ENCODE measurements around the gene GLI1. TPM values are rescaled to one million over a fixed set of nuclear protein-coding genes. Genes with fewer than 3 reads are reported as not detected.

GLI1 gene
- total RNA-seq, 2 donors from 2014 or later, result 1.7 to 13.0 TPM

GRCh38 chr12:57487055-57487596 lies 27.5 kb downstream of the GLI1 start:
- H3K4me3 ChIP-seq, result peak overlapping the region; percentile 72
- no peak for TF ChIP-seq CTCF (IDR thresholded peaks at IDR 0.05)
- no peaks in the 10 kb centered on the region for H3K9me3 ChIP-seq
- H3K4me1 ChIP-seq (ENCODE audit: control insufficient read depth in 1 of 2, low read depth in 2 of 2), result peaks cover 6 to 12% of the 10 kb centered on the region in 2 donors
- H3K27ac ChIP-seq, result peak overlapping the region in 1 of 2 donors; percentile 30
- peaks cover 20% of the 10 kb centered on the region for H3K36me3 ChIP-seq
- ATAC-seq (ENCODE audit: insufficient number of reproducible peaks, low FRiP score, low read depth) (no peak), DNase-seq (ENCODE audit: low spot score) (no peak)
- no peaks in the 10 kb centered on the region for H3K27me3 ChIP-seq (replicated peaks; ENCODE audit: insufficient read depth)

GRCh38 chr12:57487597-57488401 lies 28.2 kb downstream of the GLI1 start, which contains the start of gene MARS1:
Gene MARS1, plus strand, starts transcription at chr12:57488068. Its CDS starts 23 bp downstream, at chr12:57488091.
- Histone ChIP-seq H3K9me3 (no peaks in the 10 kb centered on the region), H3K4me3 (peak within 1 kb of the TSS; percentile 72), H3K27me3 (replicated peaks; ENCODE audit: insufficient read depth) (no peaks in the 10 kb centered on the region), H3K4me1 (ENCODE audit: control insufficient read depth in 1 of 2, low read depth in 2 of 2) (peaks cover 6 to 12% of the 10 kb centered on the region in 2 donors), H3K27ac (peak within 1 kb of the TSS; percentile 44 to 63), H3K36me3 (peaks cover 25% of the 10 kb centered on the region)
- TF ChIP-seq CTCF (IDR thresholded peaks at IDR 0.05), result no peak
- peak; percentile 75 for ATAC-seq (ENCODE audit: insufficient number of reproducible peaks, low FRiP score, low read depth)
- DNase-seq (ENCODE audit: low spot score), result peak; percentile 80

- H3K9me3 ChIP-seq, result no peaks in the 10 kb centered on the region
- H3K4me1 ChIP-seq (ENCODE audit: control insufficient read depth in 1 of 2, low read depth in 2 of 2), result peaks cover 6 to 12% of the 10 kb centered on the region in 2 donors
- TF ChIP-seq CTCF (IDR thresholded peaks at IDR 0.05), result no peak
- DNase-seq (ENCODE audit: low spot score) (no peak), ATAC-seq (ENCODE audit: insufficient number of reproducible peaks, low FRiP score, low read depth) (no peak)
- peak overlapping the region; percentile 44 to 63 for H3K27ac ChIP-seq
- peaks cover 27% of the 10 kb centered on the region for H3K36me3 ChIP-seq
- peak overlapping the region; percentile 72 for H3K4me3 ChIP-seq
- H3K27me3 ChIP-seq (replicated peaks; ENCODE audit: insufficient read depth), result no peaks in the 10 kb centered on the region
Measured at GRCh38 chr12:57488402-57489156, 29.0 kb downstream of the GLI1 start.

GRCh38 chr12:57489157-57489641 lies 29.6 kb downstream of the GLI1 start:
- peaks cover 31% of the 10 kb centered on the region for H3K36me3 ChIP-seq
- no peak for ATAC-seq (ENCODE audit: insufficient number of reproducible peaks, low FRiP score, low read depth)
- no peak for DNase-seq (ENCODE audit: low spot score)
- H3K27me3 ChIP-seq (replicated peaks; ENCODE audit: insufficient read depth), result no peaks in the 10 kb centered on the region
- TF ChIP-seq CTCF (IDR thresholded peaks at IDR 0.05), result no peak
- peaks cover 6 to 12% of the 10 kb centered on the region in 2 donors for H3K4me1 ChIP-seq (ENCODE audit: control insufficient read depth in 1 of 2, low read depth in 2 of 2)
- H3K27ac ChIP-seq, result no peak overlapping the region
- no peaks in the 10 kb centered on the region for H3K9me3 ChIP-seq
- peak overlapping the region; percentile 72 for H3K4me3 ChIP-seq

- no peaks in the 10 kb centered on the region for H3K9me3 ChIP-seq
- no peaks in the 10 kb centered on the region for H3K27me3 ChIP-seq (replicated peaks; ENCODE audit: insufficient read depth)
- no peak overlapping the region for H3K27ac ChIP-seq
- no peak for ATAC-seq (ENCODE audit: insufficient number of reproducible peaks, low FRiP score, low read depth)
- no peak for TF ChIP-seq CTCF (IDR thresholded peaks at IDR 0.05)
- no peak for DNase-seq (ENCODE audit: low spot score)
- H3K4me1 ChIP-seq (ENCODE audit: control insufficient read depth in 1 of 2, low read depth in 2 of 2), result peaks cover 6 to 12% of the 10 kb centered on the region in 2 donors
- peaks cover 31% of the 10 kb centered on the region for H3K36me3 ChIP-seq
- no peak overlapping the region for H3K4me3 ChIP-seq
Measured at GRCh38 chr12:57490126-57490525, 30.5 kb downstream of the GLI1 start.

Data from thoracic aorta (tissue), 2 donors.